Gastroesophageal sphincter (tissue), 4 donors: ENCODE results near the gene NT5C2. TPM values are rescaled to one million over a fixed set of nuclear protein-coding genes. Genes with fewer than 3 reads are reported as not detected.

Source experiments
- ATAC-seq: fragments of 150-250 bp; one replicate; pipeline ENCODE4 v1.9.1; 2016; ENCODE audit warnings: mild to moderate bottlenecking, moderate library complexity
- H3K27ac ChIP-seq, 4 donors: fragments of 200-600 bp; sonication (generic) in 3 of 4; 1 replicate in 3 of 4; 2 replicates in 1 of 4; pipeline ENCODE4 v1.5.1; 2016 to 2019
- H3K27me3 ChIP-seq: fragments of 200-600 bp; sonication (generic); one replicate; pipeline ENCODE4 v1.5.1; 2019
- H3K36me3 ChIP-seq, 2 donors: fragments of 200-600 bp; sonication (generic); one replicate each; pipeline ENCODE4 v1.5.1; 2019; ENCODE audit warnings: control low read depth in 1 of 2
- H3K4me1 ChIP-seq, 3 donors: fragments of 200-600 bp; sonication (generic); 1 replicate in 2 of 3; 2 replicates in 1 of 3; pipeline ENCODE4 v1.5.1; 2016 to 2019; ENCODE audit warnings: control low read depth in 2 of 3
- H3K4me3 ChIP-seq, 2 donors: fragments of 200-600 bp; sonication (generic); one replicate each; pipeline ENCODE4 v1.5.1; 2019; ENCODE audit warnings: mild to moderate bottlenecking in 1 of 2, moderate library complexity in 1 of 2
- H3K9me3 ChIP-seq, 3 donors: fragments of 200-600 bp; sonication (generic); one replicate each; pipeline ENCODE4 v1.5.1; 2017 to 2019; ENCODE audit warnings: control low read depth in 2 of 3
- CTCF ChIP-seq, 4 experiments: fragments of 200-600 bp in 2 of 4; fragments of 450-650 bp in 2 of 4; sonication (generic) in 1 of 4; IDR thresholded peaks; one replicate each; pipeline ENCODE4 v1.5.1; 2017 to 2019; ENCODE audit warnings: antibody characterized with exemption in 4 of 4, mild to moderate bottlenecking in 2 of 4, moderate library complexity in 2 of 4
- EP300 ChIP-seq: sonication (generic); formaldehyde crosslinking; IDR thresholded peaks from one replicate; pipeline ENCODE4 v1.6.1; 2017; ENCODE audit warnings: antibody characterized with exemption, mild to moderate bottlenecking
- POLR2A ChIP-seq, 2 donors: fragments of 450-650 bp; IDR thresholded peaks; one replicate each; pipeline ENCODE4 v1.6.1; 2017; ENCODE audit warnings: antibody characterized with exemption in 2 of 2, mild to moderate bottlenecking in 2 of 2, moderate library complexity in 1 of 2
- POLR2AphosphoS5 ChIP-seq: sonication (generic); formaldehyde crosslinking; IDR thresholded peaks from one replicate; pipeline ENCODE4 v1.6.1; 2017; ENCODE audit warnings: antibody characterized with exemption
- WGBS, 2 donors: methylation state at CpG; one replicate each; pipeline ENCODE4 v1.1.5; 2018; ENCODE audit warnings: low coverage in 1 of 2; 5-methylcytosine and 5-hydroxymethylcytosine counted together
- total RNA-seq, 4 donors: library from RNA; depleted of rRNA; stranded (reverse); fragments of >200 nt; gene quantifications; one replicate each; pipeline ENCODE4 v1.1.0, GENCODE V29; 2016

The NT5C2 gene
- total RNA-seq, 4 donors from 2014 or later = 63.4 to 71.9 (median 71.1) TPM

GRCh38 chr10:103111031-103111917, 81.8 kb downstream of the NT5C2 start:
- Histone ChIP-seq H3K4me3 (no peak overlapping the region), H3K36me3 (no peaks in the 10 kb centered on the region), H3K27me3 (no peaks in the 10 kb centered on the region), H3K4me1 (peaks cover 18 to 77% (median 36%) of the 10 kb centered on the region in 3 donors), H3K27ac (peak overlapping the region; percentile 70 to 86 (median 78)), H3K9me3 (no peaks in the 10 kb centered on the region)
- TF ChIP-seq POLR2AphosphoS5 = peak; percentile 51
- TF ChIP-seq CTCF (IDR thresholded peaks at IDR 0.05) = peak in 2 of 4 experiments; percentile 33 to 38
- no peak for TF ChIP-seq POLR2A (IDR thresholded peaks at IDR 0.05)
- ATAC-seq = peak; percentile 95
- 0 to 7% methylated on average over 2 of the region's 2 CpGs for WGBS, 2 donors

- H3K4me3 ChIP-seq = no peak overlapping the region
- peak overlapping the region; percentile 70 to 86 (median 78) for H3K27ac ChIP-seq
- peaks cover 18 to 73% (median 36%) of the 10 kb centered on the region in 3 donors for H3K4me1 ChIP-seq
- TF ChIP-seq POLR2AphosphoS5 (no peak), CTCF (IDR thresholded peaks at IDR 0.05) (no peak), EP300 (no peak), POLR2A (IDR thresholded peaks at IDR 0.05) (no peak)
- peak; percentile 40 for ATAC-seq
- H3K9me3 ChIP-seq = no peaks in the 10 kb centered on the region
- no peaks in the 10 kb centered on the region for H3K27me3 ChIP-seq
- peaks cover 0 to 7% of the 10 kb centered on the region in 2 donors for H3K36me3 ChIP-seq
Observed at GRCh38 chr10:103110407-103110806, 82.7 kb downstream of the NT5C2 start.

- H3K36me3 ChIP-seq = peaks cover 0 to 9% of the 10 kb centered on the region in 2 donors
- peaks cover 18 to 71% (median 37%) of the 10 kb centered on the region in 3 donors for H3K4me1 ChIP-seq
- H3K9me3 ChIP-seq = no peaks in the 10 kb centered on the region
- no peaks in the 10 kb centered on the region for H3K27me3 ChIP-seq
- TF ChIP-seq POLR2AphosphoS5 = no peak
- TF ChIP-seq POLR2A (IDR thresholded peaks at IDR 0.05) = no peak
- no peak for TF ChIP-seq EP300
- no peak for TF ChIP-seq CTCF (IDR thresholded peaks at IDR 0.05)
- H3K27ac ChIP-seq = peak overlapping the region; percentile 70 to 86 (median 78)
- WGBS, 2 donors = 84 to 100% methylated on average over 2 of the region's 2 CpGs
- no peak overlapping the region for H3K4me3 ChIP-seq
- no peak for ATAC-seq
Observed at GRCh38 chr10:103109821-103110220, 83.3 kb downstream of the NT5C2 start.

- no peak overlapping the region for H3K4me3 ChIP-seq
- H3K27ac ChIP-seq = no peak overlapping the region
- TF ChIP-seq POLR2A (IDR thresholded peaks at IDR 0.05) (no peak), EP300 (no peak), POLR2AphosphoS5 (no peak), CTCF (IDR thresholded peaks at IDR 0.05) (no peak)
- H3K27me3 ChIP-seq = no peaks in the 10 kb centered on the region
- peaks cover 13 to 63% (median 24%) of the 10 kb centered on the region in 3 donors for H3K4me1 ChIP-seq
- no peak for ATAC-seq
- H3K36me3 ChIP-seq = peaks cover 0 to 30% of the 10 kb centered on the region in 2 donors
- H3K9me3 ChIP-seq = no peaks in the 10 kb centered on the region
Observed at GRCh38 chr10:103106539-103106938, 86.5 kb downstream of the NT5C2 start.

GRCh38 chr10:103105462-103105861, 87.6 kb downstream of the NT5C2 start:
- 75 to 100% methylated on average over 1 of the region's 1 CpG for WGBS, 2 donors
- Histone ChIP-seq H3K4me3 (no peak overlapping the region), H3K4me1 (peaks cover 6 to 53% (median 16%) of the 10 kb centered on the region in 3 donors), H3K27ac (no peak overlapping the region), H3K36me3 (peaks cover 0 to 41% of the 10 kb centered on the region in 2 donors), H3K9me3 (no peaks in the 10 kb centered on the region), H3K27me3 (no peaks in the 10 kb centered on the region)
- no peak for ATAC-seq
- TF ChIP-seq POLR2A (IDR thresholded peaks at IDR 0.05) (no peak), POLR2AphosphoS5 (no peak), EP300 (no peak), CTCF (IDR thresholded peaks at IDR 0.05) (no peak)
